CD14-positive monocyte (primary cell): Measurements from ENCODE around the gene RSPRY1. TPM values are rescaled to one million over a fixed set of nuclear protein-coding genes. Genes with fewer than 3 reads are reported as not detected.

Experiments
- DNase-seq, 3 donors: peaks; one replicate each; pipeline ENCODE4 v3.0.0-alpha.2; 2011 to 2022
- H2AFZ ChIP-seq: 2 replicates; pipeline ENCODE4 v1.6.0; 2012; ENCODE audit warnings: mild to moderate bottlenecking, low read depth, low read length, inconsistent platforms; ENCODE audit not compliant: insufficient read depth, poor library complexity, severe bottlenecking
- H3K27ac ChIP-seq, 2 donors: 1 replicate in 1 of 2; 2 replicates in 1 of 2; pipeline ENCODE4 v1.5.1; 2012 to 2013; ENCODE audit warnings: low read length in 2 of 2, control low read depth in 1 of 2, inconsistent platforms in 1 of 2, low read depth in 1 of 2, mild to moderate bottlenecking in 1 of 2
- H3K27me3 ChIP-seq, 2 donors: one replicate each; pipeline versions ENCODE4 v1.6.0 to v1.6.1; 2011 to 2013; ENCODE audit warnings: low read length in 2 of 2; ENCODE audit not compliant: control insufficient read depth in 2 of 2, insufficient read depth in 2 of 2
- H3K36me3 ChIP-seq, 2 donors: replicated peaks in 1 of 2; 1 replicate in 1 of 2; 2 replicates in 1 of 2; pipeline versions ENCODE4 v1.5.1 to v1.6.1; 2012 to 2013; ENCODE audit warnings: low read length in 2 of 2, control low read depth in 1 of 2, inconsistent platforms in 1 of 2, mild to moderate bottlenecking in 1 of 2; ENCODE audit not compliant: insufficient read depth in 2 of 2, control insufficient read depth in 1 of 2
- H3K4me1 ChIP-seq, 2 donors: 1 replicate in 1 of 2; 2 replicates in 1 of 2; pipeline versions ENCODE4 v1.5.1 to v1.6.1; 2012 to 2013; ENCODE audit warnings: low read length in 2 of 2, control low read depth in 1 of 2, inconsistent platforms in 1 of 2, mild to moderate bottlenecking in 1 of 2, moderate library complexity in 1 of 2; ENCODE audit not compliant: insufficient read depth in 2 of 2, control insufficient read depth in 1 of 2
- H3K4me2 ChIP-seq: replicated peaks from 2 replicates; pipeline ENCODE3; 2012; ENCODE audit warnings: low read length, moderate library complexity, mild to moderate bottlenecking; ENCODE audit not compliant: poor library complexity, severe bottlenecking; ENCODE audit errors: extremely low read depth
- H3K4me3 ChIP-seq, 3 experiments: fragments of 200-600 bp in 1 of 3; sonication (generic) in 1 of 3; replicated peaks in 1 of 3; 1 replicate in 2 of 3; 2 replicates in 1 of 3; pipeline ENCODE4 v1.5.1; 2011 to 2013; ENCODE audit warnings: low read length in 3 of 3, mild to moderate bottlenecking in 3 of 3, control low read depth in 2 of 3, low read depth in 2 of 3, inconsistent platforms in 1 of 3, moderate library complexity in 1 of 3
- H3K79me2 ChIP-seq: 2 replicates; pipeline ENCODE4 v1.6.0; 2012; ENCODE audit warnings: mild to moderate bottlenecking, control low read depth, inconsistent platforms, low read length, moderate library complexity; ENCODE audit not compliant: insufficient read depth
- H3K9ac ChIP-seq: 2 replicates; pipeline ENCODE4 v1.6.0; 2017; ENCODE audit warnings: low read length, mild to moderate bottlenecking; ENCODE audit not compliant: insufficient read depth, poor library complexity, severe bottlenecking
- H3K9me3 ChIP-seq, 2 donors: replicated peaks in 1 of 2; 1 replicate in 1 of 2; 2 replicates in 1 of 2; pipeline versions ENCODE4 v1.5.1 to v1.6.1; 2012 to 2013; ENCODE audit warnings: low read length in 2 of 2, control low read depth in 1 of 2; ENCODE audit not compliant: control insufficient read depth in 1 of 2, insufficient read depth in 1 of 2
- H4K20me1 ChIP-seq: 2 replicates; pipeline ENCODE4 v1.6.0; 2012; ENCODE audit warnings: mild to moderate bottlenecking, low read length, control low read depth, moderate library complexity; ENCODE audit not compliant: insufficient read depth
- H3K27ac Mint-ChIP-seq, 7 donors: one replicate each; pipeline ENCODE4 v1.8.0; 2020; ENCODE audit warnings: mild to moderate bottlenecking in 7 of 7, mixed read lengths in 7 of 7, moderate library complexity in 6 of 7, inconsistent platforms in 2 of 7
- H3K27me3 Mint-ChIP-seq, 3 donors: one replicate each; pipeline ENCODE4 v1.8.0; 2021 to 2022; ENCODE audit warnings: low read depth in 3 of 3, mild to moderate bottlenecking in 3 of 3, mixed read lengths in 3 of 3, moderate library complexity in 3 of 3, inconsistent platforms in 1 of 3
- H3K36me3 Mint-ChIP-seq, 2 donors: one replicate each; pipeline ENCODE4 v1.8.0; 2020; ENCODE audit warnings: mixed read lengths in 2 of 2, inconsistent platforms in 1 of 2, mild to moderate bottlenecking in 1 of 2
- H3K4me1 Mint-ChIP-seq: one replicate; pipeline ENCODE4 v1.8.0; 2020; ENCODE audit warnings: mild to moderate bottlenecking, mixed read lengths
- H3K4me3 Mint-ChIP-seq, 2 donors: one replicate each; pipeline ENCODE4 v1.8.0; 2020; ENCODE audit warnings: mild to moderate bottlenecking in 2 of 2, mixed read lengths in 2 of 2, moderate library complexity in 1 of 2
- H3K9me3 Mint-ChIP-seq, 7 donors: one replicate each; pipeline ENCODE4 v1.8.0; 2020 to 2022; ENCODE audit warnings: mixed read lengths in 7 of 7, mild to moderate bottlenecking in 6 of 7, moderate library complexity in 6 of 7, inconsistent platforms in 2 of 7
- CTCF ChIP-seq: fragments of 200-600 bp; IDR thresholded peaks from one replicate; pipeline ENCODE4 v1.8.0; 2022; ENCODE audit warnings: antibody characterized with exemption, mild to moderate bottlenecking
- WGBS: methylation state at CpG from one replicate; pipeline ENCODE4 v1.1.5; 2013; ENCODE audit warnings: missing lambda C conversion rate; ENCODE audit not compliant: insufficient coverage; 5-methylcytosine and 5-hydroxymethylcytosine counted together
- intact Hi-C, 2 donors: fragments of 100-400 bp; cut with micrococcal nuclease; formaldehyde crosslinking; loops; one replicate each; pipeline versions ENCODE4 v1.15.0 to v1.15.1; 2023
- polyA plus RNA-seq, 3 donors: library from polyadenylated mRNA; depleted of rRNA in 1 of 3; unstranded in 2 of 3; stranded (reverse) in 1 of 3; fragments of 300-500 nt in 2 of 3; fragments of >200 nt in 1 of 3; fragmentation: Illumina TruSeq in 2 of 3; gene quantifications; 1 replicate in 2 of 3; 2 replicates in 1 of 3; pipeline ENCODE4 v1.2.3, GENCODE V29; 2012 to 2021

The RSPRY1 gene
- polyA plus RNA-seq, 3 donors: 15.7 to 28.3 (median 21.3) TPM

GRCh38 chr16:57284209-57284951 lies 98.3 kb downstream of the RSPRY1 start, which contains the start of gene PLLP:
Gene PLLP, minus strand, starts transcription at chr16:57284672. Its CDS starts 132 bp downstream, at chr16:57284540.
- H3K9me3 ChIP-seq: peaks cover 0 to 4% of the 10 kb centered on the region in 2 donors
- H3K4me1 ChIP-seq: peaks cover 11 to 18% of the 10 kb centered on the region in 2 donors
- H3K4me3 ChIP-seq: peak within 1 kb of the TSS; percentile 35 to 73 (median 36)
- H3K36me3 ChIP-seq: no peaks in the 10 kb centered on the region
- peaks cover 0 to 19% (median 4%) of the 10 kb centered on the region in 7 donors for H3K9me3 Mint-ChIP-seq
- no peak for TF ChIP-seq CTCF
- WGBS: 1% methylated on average over 95 of the region's 95 CpGs
- peak within 1 kb of the TSS; percentile 79 for H2AFZ ChIP-seq
- intact Hi-C loops: loop anchor here in 1 of 2 donors (5.0 kb wide), 1 partner anchor 37 kb away; the partner anchor contains the start of gene ARL2BP
- no peak within 1 kb of the TSS for H3K27ac ChIP-seq
- peak in 2 of 3 donors; percentile 23 to 60 for DNase-seq
- peaks cover 18 to 51% of the 10 kb centered on the region in 2 donors for H3K27me3 ChIP-seq
- H3K9ac ChIP-seq: peak within 1 kb of the TSS; percentile 63
- peak within 1 kb of the TSS in 4 of 7 donors; percentile 25 to 62 (median 52) for H3K27ac Mint-ChIP-seq
- H3K4me2 ChIP-seq: peak within 1 kb of the TSS; percentile 81
- H4K20me1 ChIP-seq: no peaks in the 10 kb centered on the region
- H3K79me2 ChIP-seq: no peaks in the 10 kb centered on the region
- peaks cover 19% of the 10 kb centered on the region for H3K4me1 Mint-ChIP-seq
- peaks cover 48 to 67% (median 57%) of the 10 kb centered on the region in 3 donors for H3K27me3 Mint-ChIP-seq
- peak within 1 kb of the TSS; percentile 73 to 87 for H3K4me3 Mint-ChIP-seq
- H3K36me3 Mint-ChIP-seq: peaks cover 3 to 4% of the 10 kb centered on the region in 2 donors

GRCh38 chr16:57284952-57285363 lies 98.8 kb downstream of the RSPRY1 start:
- H3K4me3 ChIP-seq: peak overlapping the region; percentile 35 to 73 (median 36)
- Mint-ChIP-seq H3K4me3 (peak overlapping the region; percentile 73 to 87), H3K4me1 (peaks cover 18% of the 10 kb centered on the region), H3K9me3 (peaks cover 0 to 19% (median 4%) of the 10 kb centered on the region in 7 donors), H3K27me3 (peaks cover 49 to 67% (median 55%) of the 10 kb centered on the region in 3 donors), H3K27ac (peak overlapping the region in 2 of 7 donors; percentile 25 to 30), H3K36me3 (peaks cover 3 to 4% of the 10 kb centered on the region in 2 donors)
- H3K36me3 ChIP-seq: no peaks in the 10 kb centered on the region
- H3K4me1 ChIP-seq: peaks cover 11 to 18% of the 10 kb centered on the region in 2 donors
- no peak overlapping the region for H3K27ac ChIP-seq
- no peaks in the 10 kb centered on the region for H4K20me1 ChIP-seq
- peak overlapping the region; percentile 63 for H3K9ac ChIP-seq
- peaks cover 0 to 4% of the 10 kb centered on the region in 2 donors for H3K9me3 ChIP-seq
- 0% methylated on average over 9 of the region's 22 CpGs for WGBS
- H3K27me3 ChIP-seq: peaks cover 18 to 51% of the 10 kb centered on the region in 2 donors
- intact Hi-C loops: loop anchor here in 1 of 2 donors (5.0 kb wide), 1 partner anchor 38 kb away; the partner anchor contains the start of gene ARL2BP
- peak overlapping the region; percentile 79 for H2AFZ ChIP-seq
- H3K79me2 ChIP-seq: no peaks in the 10 kb centered on the region
- peak overlapping the region; percentile 81 for H3K4me2 ChIP-seq
- DNase-seq: no peak
- no peak for TF ChIP-seq CTCF
